Smooth muscle cell (in vitro differentiated cells): Measurements from ENCODE around the gene RTEL1. TPM values are rescaled to one million over a fixed set of nuclear protein-coding genes. Genes with fewer than 3 reads are reported as not detected.

Experiments
- DNase-seq: peaks from one replicate; lab custom pipeline; 2025; ENCODE audit not compliant: unreplicated experiment; lab: John Stamatoyannopoulos, UW
- H2AFZ ChIP-seq: fragments of 200-600 bp; sonication (generic); 2 replicates; pipeline ENCODE4 v1.6.0; 2016; ENCODE audit warnings: antibody characterized with exemption, low read depth, mild to moderate bottlenecking
- H3F3A ChIP-seq: fragments of 200-600 bp; sonication (generic); 2 replicates; pipeline ENCODE4 v1.6.0; 2017; ENCODE audit warnings: antibody characterized with exemption, low read depth
- H3K27ac ChIP-seq: fragments of 200-600 bp; sonication (generic); 2 replicates; pipeline ENCODE4 v1.5.1; 2016; ENCODE audit warnings: low read depth, mild to moderate bottlenecking
- H3K27me3 ChIP-seq: fragments of 200-600 bp; sonication (generic); 2 replicates; pipeline ENCODE4 v1.6.1; 2016; ENCODE audit warnings: low read depth, mild to moderate bottlenecking
- H3K36me3 ChIP-seq: fragments of 200-600 bp; sonication (generic); 2 replicates; pipeline ENCODE4 v1.5.1; 2016; ENCODE audit warnings: low read depth
- H3K4me1 ChIP-seq: fragments of 200-600 bp; sonication (generic); 2 replicates; pipeline ENCODE4 v1.5.1; 2016; ENCODE audit warnings: low read depth
- H3K4me2 ChIP-seq: fragments of 200-600 bp; sonication (generic); 2 replicates; pipeline ENCODE4 v1.6.0; 2016; ENCODE audit warnings: mild to moderate bottlenecking
- H3K4me3 ChIP-seq: fragments of 200-600 bp; sonication (generic); 2 replicates; pipeline ENCODE4 v1.5.1; 2016; ENCODE audit warnings: mild to moderate bottlenecking
- H3K79me2 ChIP-seq: fragments of 200-600 bp; sonication (generic); 2 replicates; pipeline ENCODE4 v1.6.0; 2016; ENCODE audit warnings: low read depth, mild to moderate bottlenecking
- H3K9ac ChIP-seq: fragments of 200-600 bp; sonication (generic); 2 replicates; pipeline ENCODE4 v1.6.0; 2016; ENCODE audit warnings: low read depth
- H3K9me3 ChIP-seq: fragments of 200-600 bp; sonication (generic); replicated peaks from 2 replicates; pipeline ENCODE4 v1.5.1; 2016; ENCODE audit warnings: low read depth
- H4K20me1 ChIP-seq: fragments of 200-600 bp; sonication (generic); 2 replicates; pipeline ENCODE4 v1.6.0; 2016; ENCODE audit warnings: low read depth
- CTCF ChIP-seq: fragments of 200-600 bp; sonication (generic); IDR thresholded peaks from 2 replicates; pipeline ENCODE4 v1.5.1; 2017; ENCODE audit warnings: borderline replicate concordance, mild to moderate bottlenecking, antibody characterized with exemption; ENCODE audit not compliant: insufficient read depth, poor library complexity, severe bottlenecking
- WGBS: methylation state at CpG from one replicate; pipeline ENCODE4 v1.1.7; 2016; ENCODE audit warnings: low lambda C conversion rate; 5-methylcytosine and 5-hydroxymethylcytosine counted together
- polyA plus RNA-seq: library from polyadenylated mRNA; unstranded; fragments of >200 nt; fragmentation: Nextera tagmentation; extraction: Ambion mirVana; gene quantifications from 2 replicates; pipeline ENCODE4 v1.2.1, GENCODE V29; 2016
- total RNA-seq: library from RNA; depleted of rRNA; stranded (reverse); fragments of >200 nt; gene quantifications from 2 replicates; pipeline ENCODE4 v1.2.3, GENCODE V29; 2014

RTEL1 gene
- total and polyA plus RNA-seq, 2 experiments from 2014 or later: 10.4 to 14.2 TPM

DNA sequence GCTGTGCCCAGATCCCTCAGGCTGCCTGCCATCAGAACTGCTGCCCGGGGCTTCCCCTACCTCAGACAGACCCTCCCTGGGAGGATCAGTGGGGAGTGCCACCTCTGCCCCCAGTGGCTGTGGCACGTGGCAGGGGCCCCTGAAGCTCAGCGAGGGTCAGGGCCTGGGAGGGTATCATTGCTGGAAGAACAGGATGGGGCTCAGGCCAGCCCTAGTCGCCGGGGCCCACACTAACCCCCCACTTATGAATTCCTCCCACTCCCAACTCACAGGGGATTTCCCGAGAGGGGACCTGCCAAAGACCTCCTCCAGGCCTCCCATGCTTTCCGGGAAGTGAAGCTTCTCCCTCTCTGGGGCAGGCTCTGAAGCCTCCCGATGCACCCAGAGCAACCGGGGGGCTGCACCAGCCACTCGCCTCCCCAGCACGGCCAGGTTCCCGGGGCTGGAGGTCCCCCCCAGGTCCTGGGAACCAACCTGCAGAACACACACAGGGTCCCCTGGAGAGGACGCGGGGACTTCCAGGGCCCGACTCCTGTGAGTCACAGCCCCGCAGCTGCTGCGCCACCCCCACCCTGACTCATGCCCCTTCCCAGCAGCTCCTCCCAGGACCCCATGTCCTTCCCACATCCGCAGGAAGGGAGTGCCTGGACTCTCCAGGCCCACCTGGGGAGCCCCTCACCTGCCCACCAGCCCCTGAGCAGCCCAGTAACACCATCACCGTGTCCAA, 40.8 kb downstream of the RTEL1 start:
- Histone ChIP-seq H3K27me3 (no peaks in the 10 kb centered on the region), H3K4me2 (peak overlapping the region; percentile 83), H4K20me1 (no peaks in the 10 kb centered on the region), H3K4me1 (peaks cover 20% of the 10 kb centered on the region), H3K9me3 (no peaks in the 10 kb centered on the region), H2AFZ (no peak overlapping the region), H3K27ac (peak overlapping the region; percentile 97), H3K79me2 (no peaks in the 10 kb centered on the region), H3K4me3 (no peak overlapping the region), H3K9ac (peak overlapping the region; percentile 91), H3F3A (no peaks in the 10 kb centered on the region), H3K36me3 (no peaks in the 10 kb centered on the region)
- WGBS: 31% methylated on average over 17 of the region's 19 CpGs
- TF ChIP-seq CTCF: no peak
- peak; percentile 78 for DNase-seq

DNA sequence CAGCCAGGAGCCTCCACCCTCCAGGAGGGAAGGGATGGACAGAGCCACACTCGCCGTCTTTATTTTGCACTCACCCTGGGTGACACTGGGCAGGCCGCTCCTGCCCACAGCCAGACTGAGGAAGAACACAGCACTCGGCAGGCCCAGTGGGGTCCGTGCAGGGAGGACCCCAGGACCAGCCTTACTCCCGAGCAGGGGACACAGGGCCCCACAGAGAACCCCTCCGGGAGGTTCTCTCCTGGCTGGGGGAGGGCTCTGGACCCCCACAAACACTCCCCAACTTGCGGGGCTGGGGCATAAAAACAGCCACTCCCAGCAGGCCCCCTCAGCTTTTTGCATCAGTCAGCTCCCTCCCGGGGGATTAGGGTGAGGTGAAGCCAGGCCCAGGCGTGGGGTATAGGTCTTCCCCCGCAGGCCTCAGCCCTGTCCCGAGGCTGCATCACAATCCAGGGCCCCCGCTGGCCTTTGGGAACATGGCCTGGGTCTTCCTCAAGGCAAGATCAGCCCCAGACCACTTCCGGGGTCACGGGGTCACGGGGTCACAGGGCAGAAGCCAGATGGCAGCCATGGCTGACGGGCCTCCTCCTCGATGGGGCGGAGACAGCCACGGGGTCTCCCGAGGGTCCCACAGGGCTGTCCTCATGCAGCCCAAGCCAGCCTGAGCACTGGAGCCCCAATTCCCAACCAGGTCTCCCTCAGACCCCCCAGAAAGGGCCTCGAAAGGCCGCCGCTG, 41.5 kb downstream of the RTEL1 start:
- no peak for TF ChIP-seq CTCF
- H3K36me3 ChIP-seq: no peaks in the 10 kb centered on the region
- H3K4me3 ChIP-seq: no peak overlapping the region
- H4K20me1 ChIP-seq: no peaks in the 10 kb centered on the region
- H3K9me3 ChIP-seq: no peaks in the 10 kb centered on the region
- no peak for DNase-seq
- no peaks in the 10 kb centered on the region for H3K79me2 ChIP-seq
- peaks cover 20% of the 10 kb centered on the region for H3K4me1 ChIP-seq
- 89% methylated on average over 21 of the region's 24 CpGs for WGBS
- H3K27me3 ChIP-seq: no peaks in the 10 kb centered on the region
- H3K4me2 ChIP-seq: peak overlapping the region; percentile 83
- peak overlapping the region; percentile 91 for H3K9ac ChIP-seq
- peak overlapping the region; percentile 97 for H3K27ac ChIP-seq
- H3F3A ChIP-seq: no peaks in the 10 kb centered on the region
- H2AFZ ChIP-seq: no peak overlapping the region

DNA sequence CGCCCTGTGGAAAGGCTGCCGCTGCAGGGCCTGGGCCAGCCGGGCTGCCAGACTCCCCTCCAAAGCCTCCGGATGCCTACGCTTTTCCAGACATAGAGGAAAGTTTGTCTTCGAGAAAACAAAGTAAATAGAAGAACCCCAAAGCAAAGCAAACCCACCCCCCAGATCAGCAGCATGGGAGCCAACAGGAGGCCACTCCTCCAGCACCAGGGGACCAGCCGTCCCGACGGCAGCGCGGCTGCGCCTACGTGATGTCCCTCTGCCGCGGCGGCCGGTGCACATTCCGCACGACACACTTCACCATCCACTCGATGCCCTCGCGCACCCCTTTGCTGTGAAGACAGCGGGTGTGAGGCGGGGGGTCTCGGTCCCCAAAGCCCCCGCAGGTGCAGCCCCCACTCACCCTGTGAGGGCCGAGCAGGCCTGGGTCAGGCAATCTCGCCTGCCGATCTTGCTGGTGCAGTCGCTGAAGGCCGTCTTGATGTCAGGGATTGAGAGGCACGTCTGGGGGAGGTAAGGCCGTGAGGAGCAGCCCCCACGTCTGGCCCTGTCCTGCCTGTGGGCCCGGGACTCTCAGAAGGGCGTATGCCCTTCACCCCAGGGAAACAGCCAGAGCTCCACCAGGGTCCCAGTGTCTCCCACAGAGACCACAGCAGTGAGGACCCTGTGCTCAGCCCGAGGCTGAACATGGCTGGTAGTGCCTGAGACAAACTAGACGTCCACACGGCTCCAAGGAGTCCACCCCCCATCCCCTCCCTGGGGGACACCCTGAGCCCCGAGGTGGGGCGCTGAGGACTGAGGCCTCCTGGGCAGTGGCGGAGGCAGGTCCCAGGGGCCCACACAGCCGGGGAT, 42.3 kb downstream of the RTEL1 start:
- H3K36me3 ChIP-seq: no peaks in the 10 kb centered on the region
- no peaks in the 10 kb centered on the region for H3F3A ChIP-seq
- no peaks in the 10 kb centered on the region for H3K27me3 ChIP-seq
- 95% methylated on average over 39 of the region's 43 CpGs for WGBS
- peak overlapping the region; percentile 91 for H3K9ac ChIP-seq
- DNase-seq: no peak
- no peaks in the 10 kb centered on the region for H3K79me2 ChIP-seq
- no peak overlapping the region for H3K4me3 ChIP-seq
- no peak overlapping the region for H2AFZ ChIP-seq
- H3K27ac ChIP-seq: no peak overlapping the region
- peaks cover 20% of the 10 kb centered on the region for H3K4me1 ChIP-seq
- H3K9me3 ChIP-seq: no peaks in the 10 kb centered on the region
- H3K4me2 ChIP-seq: no peak overlapping the region
- no peak for TF ChIP-seq CTCF
- no peaks in the 10 kb centered on the region for H4K20me1 ChIP-seq
